DOHH2 (cell line): ENCODE data around the gene RAB3IL1.

Experiments used
- EZH2phosphoT487 ChIP-seq: fragments of 200-600 bp; sonication (generic); IDR thresholded peaks from 2 replicates; pipeline ENCODE4 v1.6.1; 2017; ENCODE audit warnings: borderline replicate concordance, mild to moderate bottlenecking, antibody characterized with exemption, low read length, moderate library complexity, mixed read lengths
- TF ChIP-seq, protein P1 (sequence below): fragments of 200-600 bp; sonication (generic); IDR thresholded peaks from one replicate; pipeline ENCODE4 v1.5.1; 2014; ENCODE audit warnings: antibody characterized with exemption, mild to moderate bottlenecking, low read depth, low read length; ENCODE audit not compliant: poor library complexity, severe bottlenecking

DNA sequence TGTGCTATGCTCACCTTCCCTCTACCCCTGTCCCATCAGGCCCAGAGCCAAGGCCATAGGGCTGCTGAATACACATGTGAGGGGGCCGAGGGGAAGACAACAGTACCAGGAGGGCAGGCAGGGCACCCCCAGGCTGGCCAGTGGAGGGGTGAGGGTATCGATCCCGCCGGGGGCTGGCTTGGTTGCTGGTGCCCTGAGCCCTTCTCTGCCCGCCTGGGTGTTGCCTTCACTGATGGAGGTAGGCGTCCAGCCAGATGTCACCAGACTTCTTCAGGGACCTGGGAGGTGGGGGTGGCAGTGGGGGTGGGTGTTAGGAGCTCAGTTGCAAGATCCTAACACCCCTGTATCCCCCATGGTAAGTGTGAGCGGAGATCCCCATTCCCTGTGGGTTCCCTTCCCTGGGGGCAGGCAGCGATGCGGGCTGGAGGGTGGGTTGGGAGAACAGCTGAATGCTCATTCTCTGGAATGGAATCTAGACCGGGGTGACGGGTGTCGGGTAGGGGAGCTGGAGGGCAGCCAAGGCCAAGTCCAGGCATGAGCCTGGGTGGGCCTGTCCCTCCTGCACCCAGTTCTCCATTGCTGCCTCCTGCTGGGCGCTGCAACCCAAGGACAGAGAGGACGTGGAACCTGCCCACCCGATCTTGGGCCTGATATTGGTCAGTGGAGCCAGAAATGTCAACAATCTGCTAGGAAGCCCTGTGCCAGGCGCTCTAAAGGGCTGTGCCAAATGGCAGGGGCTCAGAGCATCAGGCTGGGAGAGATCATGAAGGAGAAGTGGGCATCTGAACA, 43.6 kb downstream of the RAB3IL1 start:
- TF ChIP-seq, protein P1, sequence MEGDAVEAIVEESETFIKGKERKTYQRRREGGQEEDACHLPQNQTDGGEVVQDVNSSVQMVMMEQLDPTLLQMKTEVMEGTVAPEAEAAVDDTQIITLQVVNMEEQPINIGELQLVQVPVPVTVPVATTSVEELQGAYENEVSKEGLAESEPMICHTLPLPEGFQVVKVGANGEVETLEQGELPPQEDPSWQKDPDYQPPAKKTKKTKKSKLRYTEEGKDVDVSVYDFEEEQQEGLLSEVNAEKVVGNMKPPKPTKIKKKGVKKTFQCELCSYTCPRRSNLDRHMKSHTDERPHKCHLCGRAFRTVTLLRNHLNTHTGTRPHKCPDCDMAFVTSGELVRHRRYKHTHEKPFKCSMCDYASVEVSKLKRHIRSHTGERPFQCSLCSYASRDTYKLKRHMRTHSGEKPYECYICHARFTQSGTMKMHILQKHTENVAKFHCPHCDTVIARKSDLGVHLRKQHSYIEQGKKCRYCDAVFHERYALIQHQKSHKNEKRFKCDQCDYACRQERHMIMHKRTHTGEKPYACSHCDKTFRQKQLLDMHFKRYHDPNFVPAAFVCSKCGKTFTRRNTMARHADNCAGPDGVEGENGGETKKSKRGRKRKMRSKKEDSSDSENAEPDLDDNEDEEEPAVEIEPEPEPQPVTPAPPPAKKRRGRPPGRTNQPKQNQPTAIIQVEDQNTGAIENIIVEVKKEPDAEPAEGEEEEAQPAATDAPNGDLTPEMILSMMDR: no peak
- no peak for TF ChIP-seq EZH2phosphoT487
